ENCODE measurements around the gene FCRL2. TPM values are rescaled to one million over a fixed set of nuclear protein-coding genes. Genes with fewer than 3 reads are reported as not detected.

FCRL2 gene, protein sequence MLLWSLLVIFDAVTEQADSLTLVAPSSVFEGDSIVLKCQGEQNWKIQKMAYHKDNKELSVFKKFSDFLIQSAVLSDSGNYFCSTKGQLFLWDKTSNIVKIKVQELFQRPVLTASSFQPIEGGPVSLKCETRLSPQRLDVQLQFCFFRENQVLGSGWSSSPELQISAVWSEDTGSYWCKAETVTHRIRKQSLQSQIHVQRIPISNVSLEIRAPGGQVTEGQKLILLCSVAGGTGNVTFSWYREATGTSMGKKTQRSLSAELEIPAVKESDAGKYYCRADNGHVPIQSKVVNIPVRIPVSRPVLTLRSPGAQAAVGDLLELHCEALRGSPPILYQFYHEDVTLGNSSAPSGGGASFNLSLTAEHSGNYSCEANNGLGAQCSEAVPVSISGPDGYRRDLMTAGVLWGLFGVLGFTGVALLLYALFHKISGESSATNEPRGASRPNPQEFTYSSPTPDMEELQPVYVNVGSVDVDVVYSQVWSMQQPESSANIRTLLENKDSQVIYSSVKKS
- total RNA-seq: not detected
- long read RNA-seq: 0 reads

DNA sequence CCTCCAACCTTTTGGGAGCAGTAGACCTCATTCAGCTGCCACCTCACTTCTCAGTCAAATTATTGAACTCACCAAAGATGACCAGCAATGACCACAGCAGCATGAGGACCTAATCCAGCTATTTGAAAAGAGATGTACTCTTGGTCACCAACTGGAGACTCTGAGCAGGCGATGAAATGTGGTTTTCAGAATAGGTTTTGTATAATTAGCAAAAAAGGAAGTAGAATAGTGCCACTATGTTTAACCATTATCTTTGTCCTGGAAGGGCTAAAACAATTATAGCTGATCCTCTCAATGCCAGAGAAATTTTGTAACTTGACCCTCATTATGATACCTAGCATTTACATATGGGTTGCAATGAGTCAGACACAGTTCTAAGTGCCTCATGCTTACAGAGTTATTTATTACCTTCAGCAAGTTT, at the start of gene FCRL2:
Gene FCRL2, minus strand, starts transcription at position 162 of the 421 bp plus-strand sequence. Its CDS starts 59 bp downstream, at position 103.
- H3K4me1 ChIP-seq: no peaks in the 10 kb centered on the region
- H3K27ac ChIP-seq (replicated peaks): no peak within 1 kb of the TSS
- DNase-seq: no peak
- H3K9me3 ChIP-seq (replicated peaks): no peaks in the 10 kb centered on the region
- intact Hi-C loops (cut with micrococcal nuclease): no loop called here
- H3K36me3 ChIP-seq: no peaks in the 10 kb centered on the region
- H3K4me3 ChIP-seq: no peak within 1 kb of the TSS
- TF ChIP-seq, protein P1, sequence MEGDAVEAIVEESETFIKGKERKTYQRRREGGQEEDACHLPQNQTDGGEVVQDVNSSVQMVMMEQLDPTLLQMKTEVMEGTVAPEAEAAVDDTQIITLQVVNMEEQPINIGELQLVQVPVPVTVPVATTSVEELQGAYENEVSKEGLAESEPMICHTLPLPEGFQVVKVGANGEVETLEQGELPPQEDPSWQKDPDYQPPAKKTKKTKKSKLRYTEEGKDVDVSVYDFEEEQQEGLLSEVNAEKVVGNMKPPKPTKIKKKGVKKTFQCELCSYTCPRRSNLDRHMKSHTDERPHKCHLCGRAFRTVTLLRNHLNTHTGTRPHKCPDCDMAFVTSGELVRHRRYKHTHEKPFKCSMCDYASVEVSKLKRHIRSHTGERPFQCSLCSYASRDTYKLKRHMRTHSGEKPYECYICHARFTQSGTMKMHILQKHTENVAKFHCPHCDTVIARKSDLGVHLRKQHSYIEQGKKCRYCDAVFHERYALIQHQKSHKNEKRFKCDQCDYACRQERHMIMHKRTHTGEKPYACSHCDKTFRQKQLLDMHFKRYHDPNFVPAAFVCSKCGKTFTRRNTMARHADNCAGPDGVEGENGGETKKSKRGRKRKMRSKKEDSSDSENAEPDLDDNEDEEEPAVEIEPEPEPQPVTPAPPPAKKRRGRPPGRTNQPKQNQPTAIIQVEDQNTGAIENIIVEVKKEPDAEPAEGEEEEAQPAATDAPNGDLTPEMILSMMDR (IDR thresholded peaks at IDR 0.05; ENCODE audit: borderline replicate concordance): no peak
- peaks cover 4% of the 10 kb centered on the region for H3K27me3 ChIP-seq (ENCODE audit: low read depth)

DNA sequence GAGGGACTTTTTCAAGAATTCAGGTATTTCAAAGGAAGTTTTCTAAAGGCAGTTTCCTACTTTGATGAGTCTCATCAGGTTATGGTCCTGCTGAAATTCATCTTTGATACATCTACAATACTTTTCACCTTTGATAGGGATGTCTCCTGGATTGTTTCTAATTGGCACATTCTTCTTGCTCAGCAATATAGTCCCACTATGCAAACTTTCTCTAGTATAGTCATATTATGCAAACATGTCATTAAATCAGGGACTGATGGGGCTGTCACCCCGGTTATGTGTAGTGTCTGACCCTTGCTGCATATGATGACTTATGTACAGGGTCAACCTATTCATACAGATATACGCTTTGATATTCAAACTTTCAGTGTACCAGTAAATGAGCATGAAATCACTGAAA, 43.4 kb upstream of the FCRL2 start:
- intact Hi-C loops (cut with micrococcal nuclease): no loop called here
- H3K4me1 ChIP-seq: no peaks in the 10 kb centered on the region
- H3K9me3 ChIP-seq (replicated peaks): no peaks in the 10 kb centered on the region
- no peak overlapping the region for H3K27ac ChIP-seq (replicated peaks)
- DNase-seq: no peak
- H3K4me3 ChIP-seq: no peak overlapping the region
- TF ChIP-seq, protein P1 (IDR thresholded peaks at IDR 0.05; ENCODE audit: borderline replicate concordance): no peak
- H3K27me3 ChIP-seq (ENCODE audit: low read depth): no peaks in the 10 kb centered on the region
- H3K36me3 ChIP-seq: no peaks in the 10 kb centered on the region

DNA sequence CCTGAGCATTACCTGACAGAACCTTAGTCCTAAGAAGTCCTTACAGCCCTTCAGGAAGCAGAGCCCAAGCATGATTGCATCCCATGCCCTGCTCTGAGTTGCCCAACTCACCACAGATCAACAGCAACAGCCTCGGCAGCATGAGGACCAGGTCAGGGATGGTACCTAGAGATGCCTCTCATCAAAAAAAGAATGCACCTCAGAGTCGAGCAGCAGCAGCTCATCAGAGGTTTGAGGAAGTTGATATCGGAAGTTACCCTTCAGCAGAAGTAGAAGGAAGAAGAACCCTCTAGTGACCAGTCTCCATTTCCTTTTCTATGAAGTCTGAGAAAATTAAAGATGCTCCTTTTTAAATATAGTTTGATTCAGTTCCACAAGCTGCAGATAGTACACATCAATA, 43.0 kb upstream of the FCRL2 start, which contains the start of gene FCRL1:
Gene FCRL1, minus strand, starts transcription at position 225 of the 400 bp plus-strand sequence. Its CDS starts 83 bp downstream, at position 142.
- Histone ChIP-seq H3K27ac (replicated peaks) (no peak within 1 kb of the TSS), H3K4me3 (no peak within 1 kb of the TSS), H3K9me3 (replicated peaks) (no peaks in the 10 kb centered on the region), H3K4me1 (no peaks in the 10 kb centered on the region), H3K27me3 (ENCODE audit: low read depth) (no peaks in the 10 kb centered on the region), H3K36me3 (no peaks in the 10 kb centered on the region)
- intact Hi-C loops (cut with micrococcal nuclease): no loop called here
- TF ChIP-seq, protein P1 (IDR thresholded peaks at IDR 0.05; ENCODE audit: borderline replicate concordance): no peak
- DNase-seq: no peak

DNA sequence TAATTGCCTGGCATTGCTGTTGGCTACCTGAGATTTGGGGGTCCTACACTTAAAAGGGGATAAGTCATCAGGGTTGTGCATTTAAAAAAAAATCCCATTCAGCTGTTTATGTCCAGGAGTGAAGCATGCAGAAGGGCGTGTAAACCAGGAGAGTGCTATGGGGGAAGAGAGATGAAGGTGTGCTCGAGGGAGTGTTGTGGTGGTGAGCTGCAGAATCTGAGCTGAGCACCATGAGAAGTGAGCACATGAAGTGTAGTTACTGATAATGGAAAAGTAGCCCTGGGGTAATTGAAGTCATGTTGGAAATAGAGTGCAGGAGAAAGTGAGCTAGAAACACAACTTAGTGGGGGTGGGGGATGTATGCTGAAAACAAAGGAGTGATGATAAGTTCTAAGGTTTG, 42.3 kb upstream of the FCRL2 start:
- DNase-seq: no peak
- intact Hi-C loops (cut with micrococcal nuclease): no loop called here
- H3K4me1 ChIP-seq: no peaks in the 10 kb centered on the region
- no peaks in the 10 kb centered on the region for H3K27me3 ChIP-seq (ENCODE audit: low read depth)
- TF ChIP-seq, protein P1 (IDR thresholded peaks at IDR 0.05; ENCODE audit: borderline replicate concordance): no peak
- H3K4me3 ChIP-seq: no peak overlapping the region
- H3K9me3 ChIP-seq (replicated peaks): peaks cover 6% of the 10 kb centered on the region
- no peaks in the 10 kb centered on the region for H3K36me3 ChIP-seq
- no peak overlapping the region for H3K27ac ChIP-seq (replicated peaks)

DNA sequence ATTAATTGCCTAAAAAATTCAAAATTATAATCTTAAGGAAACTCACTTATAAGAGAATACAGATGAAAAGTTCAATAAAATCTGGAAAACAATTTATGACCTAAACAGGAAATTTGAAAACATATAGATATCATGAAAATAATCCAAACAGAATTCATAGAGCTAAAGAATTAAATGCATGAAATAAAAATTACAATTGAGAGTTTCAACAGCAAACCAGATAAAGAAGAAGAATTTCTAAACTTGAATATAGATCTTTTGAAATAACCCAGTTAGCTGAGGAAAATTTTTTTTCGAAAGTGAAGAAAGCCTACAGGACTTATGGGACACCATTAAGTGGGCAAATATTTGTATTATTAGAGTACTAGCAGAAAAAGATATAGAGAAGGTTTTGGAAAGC, 36.3 kb upstream of the FCRL2 start:
- TF ChIP-seq, protein P1 (IDR thresholded peaks at IDR 0.05; ENCODE audit: borderline replicate concordance): no peak
- no peak for DNase-seq
- H3K27ac ChIP-seq (replicated peaks): no peak overlapping the region
- no peak overlapping the region for H3K4me3 ChIP-seq
- intact Hi-C loops (cut with micrococcal nuclease): no loop called here
- no peaks in the 10 kb centered on the region for H3K36me3 ChIP-seq
- no peaks in the 10 kb centered on the region for H3K4me1 ChIP-seq
- peaks cover 30% of the 10 kb centered on the region for H3K9me3 ChIP-seq (replicated peaks)
- peaks cover 6% of the 10 kb centered on the region for H3K27me3 ChIP-seq (ENCODE audit: low read depth)
